Mesenchymal stem cell (in vitro differentiated cells and primary cell): Measurements from ENCODE around the gene DPY19L3.

Experiments
- DNase-seq: peaks from one replicate; pipeline ENCODE4 v3.0.0-alpha.2; 2013
- H2AFZ ChIP-seq: one replicate; pipeline ENCODE4 v1.6.1; 2013; ENCODE audit warnings: low read depth, mild to moderate bottlenecking, control low read depth, inconsistent platforms, low read length, moderate library complexity
- H2AK5ac ChIP-seq: 2 replicates; pipeline ENCODE4 v1.6.1; 2013; ENCODE audit warnings: low read length, moderate library complexity, mild to moderate bottlenecking, inconsistent platforms; ENCODE audit not compliant: severe bottlenecking
- H2BK120ac ChIP-seq: one replicate; pipeline ENCODE4 v1.6.1; 2013; ENCODE audit warnings: low read depth, mild to moderate bottlenecking, inconsistent platforms, low read length, moderate library complexity
- H2BK12ac ChIP-seq, 2 experiments: one replicate each; pipeline ENCODE4 v1.6.1; 2013; ENCODE audit warnings: inconsistent platforms in 2 of 2, low read length in 2 of 2, mild to moderate bottlenecking in 2 of 2, moderate library complexity in 2 of 2, control low read depth in 1 of 2
- H2BK15ac ChIP-seq: one replicate; pipeline ENCODE4 v1.6.1; 2013; ENCODE audit warnings: mild to moderate bottlenecking, low read depth, inconsistent platforms; ENCODE audit not compliant: poor library complexity, severe bottlenecking
- H2BK5ac ChIP-seq: 2 replicates; pipeline ENCODE4 v1.6.1; 2013; ENCODE audit warnings: low read depth, mild to moderate bottlenecking, low read length, control low read depth, inconsistent platforms; ENCODE audit not compliant: poor library complexity, severe bottlenecking
- H3K14ac ChIP-seq, 2 experiments: one replicate each; pipeline ENCODE4 v1.6.1; 2013; ENCODE audit warnings: inconsistent platforms in 2 of 2, low read length in 2 of 2, control low read depth in 1 of 2, mild to moderate bottlenecking in 1 of 2, moderate library complexity in 1 of 2
- H3K18ac ChIP-seq, 2 experiments: one replicate each; pipeline ENCODE4 v1.6.1; 2013; ENCODE audit warnings: inconsistent platforms in 2 of 2, low read length in 2 of 2, control low read depth in 1 of 2, low read depth in 1 of 2, mild to moderate bottlenecking in 1 of 2
- H3K23ac ChIP-seq, 2 experiments: one replicate each; pipeline ENCODE4 v1.6.1; 2013; ENCODE audit warnings: inconsistent platforms in 2 of 2, low read length in 2 of 2, mild to moderate bottlenecking in 2 of 2, moderate library complexity in 2 of 2, control low read depth in 1 of 2
- H3K27ac ChIP-seq: 2 replicates; pipeline ENCODE4 v1.5.1; 2013; ENCODE audit warnings: mild to moderate bottlenecking, moderate library complexity, low read length, control low read depth, inconsistent platforms; ENCODE audit not compliant: poor library complexity, severe bottlenecking
- H3K27me3 ChIP-seq, 2 experiments: 2 replicates each; pipeline versions ENCODE4 v1.6.1 to v1.7.0; 2013; ENCODE audit warnings: low read length in 2 of 2, mild to moderate bottlenecking in 2 of 2, moderate library complexity in 2 of 2, control low read depth in 1 of 2, inconsistent platforms in 1 of 2; ENCODE audit not compliant: control insufficient read depth in 1 of 2, insufficient read depth in 1 of 2
- H3K36me3 ChIP-seq, 2 experiments: 2 replicates each; pipeline versions ENCODE4 v1.6.1 to v1.7.0; 2013; ENCODE audit warnings: low read length in 2 of 2, control low read depth in 1 of 2, inconsistent platforms in 1 of 2, low read depth in 1 of 2, mild to moderate bottlenecking in 1 of 2; ENCODE audit not compliant: insufficient read depth in 2 of 2, control insufficient read depth in 1 of 2
- H3K4ac ChIP-seq, 2 experiments: one replicate each; pipeline ENCODE4 v1.6.1; 2013; ENCODE audit warnings: inconsistent platforms in 2 of 2, low read length in 2 of 2, mild to moderate bottlenecking in 2 of 2, moderate library complexity in 2 of 2, control low read depth in 1 of 2, low read depth in 1 of 2
- H3K4me1 ChIP-seq: 2 replicates; pipeline ENCODE4 v1.6.1; 2013; ENCODE audit warnings: low read depth, low read length, control low read depth; ENCODE audit not compliant: control insufficient read depth, insufficient read depth
- H3K4me2 ChIP-seq: 2 replicates; pipeline ENCODE4 v1.6.1; 2013; ENCODE audit warnings: low read length, mild to moderate bottlenecking, inconsistent platforms; ENCODE audit not compliant: poor library complexity, severe bottlenecking
- H3K4me3 ChIP-seq, 2 experiments: 2 replicates each; pipeline versions ENCODE4 v1.5.1 to v1.7.0; 2013; ENCODE audit warnings: low read length in 2 of 2, mild to moderate bottlenecking in 2 of 2, control low read depth in 1 of 2, low read depth in 1 of 2; ENCODE audit not compliant: insufficient read depth in 1 of 2
- H3K79me1 ChIP-seq: replicated peaks from 2 replicates; pipeline ENCODE4 v1.6.1; 2013; ENCODE audit warnings: mild to moderate bottlenecking, control low read depth, low read length, inconsistent platforms; ENCODE audit not compliant: poor library complexity, severe bottlenecking
- H3K9ac ChIP-seq: 2 replicates; pipeline ENCODE4 v1.7.0; 2013; ENCODE audit warnings: mild to moderate bottlenecking, low read length, moderate library complexity
- H3K9me3 ChIP-seq: 2 replicates; pipeline ENCODE4 v1.7.0; 2013; ENCODE audit warnings: mild to moderate bottlenecking, low read length; ENCODE audit not compliant: control insufficient read depth
- H4K8ac ChIP-seq: one replicate; pipeline ENCODE4 v1.6.1; 2013; ENCODE audit warnings: inconsistent platforms, mild to moderate bottlenecking, low read length, moderate library complexity
- H4K91ac ChIP-seq: one replicate; pipeline ENCODE4 v1.6.1; 2013; ENCODE audit warnings: mild to moderate bottlenecking, low read length, inconsistent platforms
- WGBS: methylation state at CpG from one replicate; pipeline ENCODE4 v1.1.7; 2013; ENCODE audit warnings: mixed read lengths; 5-methylcytosine and 5-hydroxymethylcytosine counted together

The DPY19L3 gene

GRCh38 chr19:32361574-32362317 is 43.8 kb upstream of the DPY19L3 start:
- H2AFZ ChIP-seq = no peak overlapping the region
- no peak overlapping the region for H2BK15ac ChIP-seq
- no peak overlapping the region for H3K9ac ChIP-seq
- no peak overlapping the region for H3K4me2 ChIP-seq
- 96% methylated on average over 9 of the region's 9 CpGs for WGBS
- H3K9me3 ChIP-seq = no peaks in the 10 kb centered on the region
- no peak overlapping the region for H3K27ac ChIP-seq
- no peak overlapping the region for H2BK12ac ChIP-seq
- no peak for DNase-seq
- peaks cover 10 to 93% of the 10 kb centered on the region in 2 experiments for H3K36me3 ChIP-seq
- no peak overlapping the region for H3K4ac ChIP-seq
- peaks cover 16% of the 10 kb centered on the region for H3K79me1 ChIP-seq
- no peak overlapping the region for H2AK5ac ChIP-seq
- no peak overlapping the region for H4K91ac ChIP-seq
- no peak overlapping the region for H3K18ac ChIP-seq
- H3K27me3 ChIP-seq = no peaks in the 10 kb centered on the region
- H2BK120ac ChIP-seq = no peak overlapping the region
- H3K4me3 ChIP-seq = no peak overlapping the region
- no peak overlapping the region for H4K8ac ChIP-seq
- no peak overlapping the region for H2BK5ac ChIP-seq
- no peaks in the 10 kb centered on the region for H3K4me1 ChIP-seq
- no peak overlapping the region for H3K23ac ChIP-seq
- H3K14ac ChIP-seq = no peak overlapping the region

GRCh38 chr19:32362318-32362691 is 43.3 kb upstream of the DPY19L3 start:
- Histone ChIP-seq H2AK5ac (no peak overlapping the region), H2BK12ac (no peak overlapping the region), H4K91ac (no peak overlapping the region), H3K79me1 (peaks cover 18% of the 10 kb centered on the region), H4K8ac (no peak overlapping the region), H3K4ac (no peak overlapping the region), H3K14ac (no peak overlapping the region), H3K4me3 (no peak overlapping the region), H3K9me3 (no peaks in the 10 kb centered on the region), H2BK120ac (no peak overlapping the region), H3K4me2 (no peak overlapping the region), H2BK15ac (no peak overlapping the region), H3K4me1 (no peaks in the 10 kb centered on the region), H3K27me3 (no peaks in the 10 kb centered on the region), H3K9ac (no peak overlapping the region), H3K36me3 (peaks cover 7 to 93% of the 10 kb centered on the region in 2 experiments), H3K18ac (no peak overlapping the region), H2AFZ (no peak overlapping the region), H2BK5ac (no peak overlapping the region), H3K23ac (no peak overlapping the region), H3K27ac (no peak overlapping the region)
- DNase-seq = no peak
- WGBS = 100% methylated on average over 4 of the region's 5 CpGs

GRCh38 chr19:32363175-32363574 is 42.4 kb upstream of the DPY19L3 start:
- Histone ChIP-seq H3K23ac (no peak overlapping the region), H3K9ac (no peak overlapping the region), H3K79me1 (peaks cover 22% of the 10 kb centered on the region), H3K27me3 (no peaks in the 10 kb centered on the region), H4K91ac (no peak overlapping the region), H3K14ac (no peak overlapping the region), H3K4me3 (no peak overlapping the region), H4K8ac (no peak overlapping the region), H2BK12ac (no peak overlapping the region), H3K4me2 (no peak overlapping the region), H2BK5ac (no peak overlapping the region), H2AFZ (no peak overlapping the region), H3K4me1 (no peaks in the 10 kb centered on the region), H3K18ac (no peak overlapping the region), H2BK15ac (no peak overlapping the region), H2BK120ac (no peak overlapping the region), H3K27ac (no peak overlapping the region), H2AK5ac (no peak overlapping the region), H3K9me3 (no peaks in the 10 kb centered on the region), H3K4ac (no peak overlapping the region), H3K36me3 (peaks cover 11 to 88% of the 10 kb centered on the region in 2 experiments)
- peak; percentile 79 for DNase-seq
- WGBS = 72% methylated on average over 2 of the region's 3 CpGs

DNA sequence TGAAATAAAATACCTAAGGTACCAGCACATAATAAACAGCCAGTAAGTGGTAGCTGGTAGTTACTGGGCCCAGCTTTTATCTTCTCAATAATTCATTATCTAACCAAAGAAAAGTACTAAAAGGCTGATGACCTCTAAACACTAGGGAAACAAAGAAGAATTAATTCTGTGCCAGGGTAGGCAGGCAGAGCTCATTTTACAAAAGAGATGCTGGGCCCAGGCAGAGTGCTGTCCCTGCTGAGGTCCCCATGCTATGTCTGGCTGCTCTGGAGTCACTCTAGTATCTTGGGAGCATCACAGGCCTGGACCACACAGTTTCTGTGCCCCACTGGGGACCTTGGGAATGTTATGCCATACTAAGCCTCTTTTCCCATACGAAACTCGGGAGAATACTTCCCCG is 41.9 kb upstream of the DPY19L3 start:
- no peak overlapping the region for H2AFZ ChIP-seq
- H3K36me3 ChIP-seq = peaks cover 12 to 83% of the 10 kb centered on the region in 2 experiments
- no peak overlapping the region for H4K91ac ChIP-seq
- DNase-seq = no peak
- no peak overlapping the region for H2BK120ac ChIP-seq
- no peaks in the 10 kb centered on the region for H3K9me3 ChIP-seq
- H2BK12ac ChIP-seq = no peak overlapping the region
- H3K27me3 ChIP-seq = no peaks in the 10 kb centered on the region
- H4K8ac ChIP-seq = no peak overlapping the region
- no peak overlapping the region for H3K9ac ChIP-seq
- H3K79me1 ChIP-seq = peaks cover 22% of the 10 kb centered on the region
- H3K4ac ChIP-seq = no peak overlapping the region
- no peak overlapping the region for H3K23ac ChIP-seq
- H3K18ac ChIP-seq = no peak overlapping the region
- H3K27ac ChIP-seq = no peak overlapping the region
- H3K4me1 ChIP-seq = no peaks in the 10 kb centered on the region
- 93% methylated on average over 3 of the region's 3 CpGs for WGBS
- no peak overlapping the region for H2AK5ac ChIP-seq
- H3K4me3 ChIP-seq = no peak overlapping the region
- H3K14ac ChIP-seq = no peak overlapping the region
- no peak overlapping the region for H2BK5ac ChIP-seq
- no peak overlapping the region for H2BK15ac ChIP-seq
- H3K4me2 ChIP-seq = no peak overlapping the region
